Fibroblast of pulmonary artery (primary cell): ENCODE results near the gene ALOX5AP.

Source experiments
- DNase-seq: peaks from one replicate; pipeline ENCODE4 v3.0.0-alpha.2; 2010; ENCODE audit warnings: low read depth
- H3K4me3 ChIP-seq: replicated peaks from 2 replicates; pipeline ENCODE4 v1.5.1; 2011; ENCODE audit warnings: low read depth, mild to moderate bottlenecking, control low read depth, low read length, moderate library complexity
- CTCF ChIP-seq: IDR thresholded peaks from 2 replicates; pipeline ENCODE4 v1.5.1; 2011; ENCODE audit warnings: mild to moderate bottlenecking, control low read depth, low read length, inconsistent platforms; ENCODE audit errors: missing control alignments

Gene ALOX5AP

GRCh38 chr13:30696278-30697176 lies 38.8 kb upstream of the ALOX5AP start:
- no peak for DNase-seq
- no peak for TF ChIP-seq CTCF
- H3K4me3 ChIP-seq: no peak overlapping the region

GRCh38 chr13:30697177-30697953 lies 38.0 kb upstream of the ALOX5AP start:
- no peak for TF ChIP-seq CTCF
- DNase-seq: no peak
- no peak overlapping the region for H3K4me3 ChIP-seq

- DNase-seq: peak; percentile 35
- TF ChIP-seq CTCF: no peak
- no peak overlapping the region for H3K4me3 ChIP-seq
These were observed 37.3 kb upstream of the ALOX5AP start for GRCh38 chr13:30697996-30698401.

GRCh38 chr13:30698488-30699005 lies 36.8 kb upstream of the ALOX5AP start:
- no peak for TF ChIP-seq CTCF
- H3K4me3 ChIP-seq: no peak overlapping the region
- DNase-seq: no peak

GRCh38 chr13:30700364-30700763 lies 35.0 kb upstream of the ALOX5AP start:
- DNase-seq: no peak
- H3K4me3 ChIP-seq: no peak overlapping the region
- TF ChIP-seq CTCF: no peak

GRCh38 chr13:30702006-30702405 lies 33.3 kb upstream of the ALOX5AP start:
- no peak for TF ChIP-seq CTCF
- no peak overlapping the region for H3K4me3 ChIP-seq
- no peak for DNase-seq
